GM19452 (cell line): ENCODE measurements around the gene STXBP1.

Experiments
- ATAC-seq: cut with Tn5 transposase; IDR thresholded peaks from one replicate; pipeline ENCODE4 v1.9.1; 2021; ENCODE audit not compliant: unreplicated experiment

Gene STXBP1

GRCh38 chr9:127689329-127690000 lies 77.4 kb downstream of the STXBP1 start:
- no peak for ATAC-seq

DNA sequence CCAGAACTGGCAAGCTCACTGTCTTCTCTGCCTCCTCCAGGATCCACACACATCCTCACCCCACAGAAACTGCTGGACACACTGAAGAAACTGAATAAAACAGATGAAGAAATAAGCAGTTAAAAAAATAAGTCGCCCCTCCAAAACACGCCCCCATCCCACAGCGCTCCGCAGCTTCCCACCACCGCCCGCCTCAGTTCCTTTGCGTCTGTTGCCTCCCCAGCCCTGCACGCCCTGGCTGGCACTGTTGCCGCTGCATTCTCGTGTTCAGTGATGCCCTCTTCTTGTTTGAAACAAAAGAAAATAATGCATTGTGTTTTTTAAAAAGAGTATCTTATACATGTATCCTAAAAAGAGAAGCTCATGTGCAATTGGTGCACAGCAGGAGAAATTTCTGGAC lies 78.7 kb downstream of the STXBP1 start:
- ATAC-seq: no peak

- no peak for ATAC-seq
Observed at GRCh38 chr9:127692071-127692470, 80.0 kb downstream of the STXBP1 start.

DNA sequence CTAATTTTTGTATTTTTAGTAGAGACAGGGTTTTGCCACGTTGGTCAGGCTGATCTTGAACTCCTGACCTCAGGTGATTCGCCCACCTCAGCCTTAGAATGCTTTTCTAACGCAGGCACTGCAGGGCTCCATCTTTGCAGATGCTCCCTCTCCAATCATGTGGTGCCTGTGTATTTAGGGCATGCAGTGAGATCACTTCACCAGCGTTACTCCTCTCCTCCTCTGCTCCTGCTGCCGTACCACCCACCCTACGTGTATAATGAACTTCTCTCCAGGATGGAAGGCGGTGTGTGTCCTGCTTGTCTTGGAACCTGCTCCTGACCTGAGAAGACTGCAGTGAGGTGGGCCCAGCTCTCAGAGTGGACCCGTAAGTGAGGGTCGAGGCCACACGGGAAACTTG lies 81.1 kb downstream of the STXBP1 start:
- ATAC-seq: no peak

DNA sequence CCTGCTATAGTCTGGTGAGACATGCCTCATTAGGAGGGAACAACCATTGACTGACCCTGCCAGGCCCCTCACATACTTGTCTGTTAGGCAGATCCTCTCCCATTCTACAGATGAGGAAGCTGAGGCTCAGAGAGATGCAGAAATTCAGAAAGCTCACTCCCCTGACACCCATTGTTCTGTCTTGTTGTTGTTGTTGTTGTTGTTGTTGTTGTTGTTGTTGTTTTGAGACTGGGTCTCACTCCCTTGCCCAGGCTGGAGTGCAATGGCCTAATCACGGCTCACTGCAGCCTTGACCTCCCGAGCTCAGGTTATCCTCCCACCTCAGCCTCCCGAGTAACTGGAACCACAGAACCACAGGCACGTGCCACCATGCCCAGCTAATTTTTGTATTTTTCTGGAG lies 81.6 kb downstream of the STXBP1 start:
- ATAC-seq: no peak

- no peak for ATAC-seq
Observed at GRCh38 chr9:127694890-127695720, 83.0 kb downstream of the STXBP1 start.

- ATAC-seq: no peak
Observed at GRCh38 chr9:127697575-127697974, 85.5 kb downstream of the STXBP1 start.

DNA sequence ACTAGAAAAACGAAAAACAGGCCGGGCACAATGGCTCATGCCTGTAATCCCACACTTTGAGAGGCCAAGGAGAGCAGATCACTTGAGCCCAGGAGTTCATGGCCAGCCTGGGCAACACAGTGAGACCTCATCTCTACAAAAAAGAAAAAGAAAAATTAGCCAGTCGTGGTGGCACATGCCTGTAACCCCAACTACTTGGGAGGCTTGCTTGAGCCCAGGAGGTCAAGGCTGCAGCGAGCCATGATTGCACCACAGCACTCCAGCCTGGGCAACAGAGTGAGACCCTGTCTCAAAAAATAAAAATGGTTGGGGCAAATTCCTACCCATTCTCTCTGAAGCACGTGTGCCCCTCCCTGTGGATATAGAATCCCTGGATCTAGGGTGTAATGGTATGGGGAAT lies 86.3 kb downstream of the STXBP1 start:
- ATAC-seq: no peak

DNA sequence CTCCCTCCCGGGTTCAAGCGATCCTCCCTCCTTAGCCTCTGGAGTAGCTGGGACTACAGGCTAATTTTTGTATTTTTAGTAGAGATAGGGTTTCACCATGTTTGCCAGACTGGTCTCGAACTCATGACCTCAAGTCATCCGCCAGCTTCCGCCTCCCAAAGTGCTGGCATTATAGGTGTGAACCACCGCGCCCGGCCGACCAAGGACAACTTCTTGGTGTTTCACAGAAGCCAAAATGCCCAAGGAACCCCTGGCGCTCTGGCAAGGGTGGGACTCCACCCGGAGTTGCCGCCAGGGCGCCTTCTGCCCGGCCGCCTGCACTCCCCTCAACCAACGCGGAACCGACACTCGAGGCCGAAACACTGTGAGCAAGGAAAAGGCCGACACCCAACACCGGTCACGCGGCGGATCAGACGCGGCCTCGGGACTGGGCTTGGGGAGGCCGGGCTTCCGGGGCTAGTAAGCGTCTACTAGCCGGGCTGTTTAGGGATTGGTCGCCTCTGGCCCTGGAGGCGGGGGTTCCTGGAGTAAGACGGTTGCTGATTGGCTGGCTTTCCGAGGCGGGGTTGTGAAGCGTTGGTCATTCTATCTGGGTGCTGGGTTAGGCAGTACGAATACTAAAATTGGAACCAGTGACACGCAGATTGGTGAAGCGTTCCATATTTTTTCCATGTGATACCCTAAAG lies 87.1 kb downstream of the STXBP1 start:
- peak; percentile 91 for ATAC-seq

DNA sequence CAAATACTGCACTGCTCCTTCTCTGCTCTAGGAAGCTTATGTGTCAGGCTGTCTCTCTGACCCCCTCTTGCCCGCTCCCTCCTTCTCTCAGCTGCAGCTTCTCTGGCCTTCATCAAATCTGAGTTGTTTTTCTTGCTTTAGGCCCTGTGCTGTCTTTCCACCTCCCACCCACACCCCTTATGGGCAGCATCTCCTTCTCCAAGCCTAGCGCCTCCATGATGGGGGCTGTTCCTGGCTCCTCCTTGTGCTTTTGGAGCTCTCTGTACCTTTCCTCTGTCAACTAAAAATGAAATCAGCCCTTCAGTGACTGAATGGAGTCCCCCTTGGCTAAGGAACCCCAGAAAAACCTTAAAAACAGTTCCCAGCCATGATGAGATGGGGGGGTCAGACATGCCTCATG lies 88.1 kb downstream of the STXBP1 start:
- no peak for ATAC-seq

DNA sequence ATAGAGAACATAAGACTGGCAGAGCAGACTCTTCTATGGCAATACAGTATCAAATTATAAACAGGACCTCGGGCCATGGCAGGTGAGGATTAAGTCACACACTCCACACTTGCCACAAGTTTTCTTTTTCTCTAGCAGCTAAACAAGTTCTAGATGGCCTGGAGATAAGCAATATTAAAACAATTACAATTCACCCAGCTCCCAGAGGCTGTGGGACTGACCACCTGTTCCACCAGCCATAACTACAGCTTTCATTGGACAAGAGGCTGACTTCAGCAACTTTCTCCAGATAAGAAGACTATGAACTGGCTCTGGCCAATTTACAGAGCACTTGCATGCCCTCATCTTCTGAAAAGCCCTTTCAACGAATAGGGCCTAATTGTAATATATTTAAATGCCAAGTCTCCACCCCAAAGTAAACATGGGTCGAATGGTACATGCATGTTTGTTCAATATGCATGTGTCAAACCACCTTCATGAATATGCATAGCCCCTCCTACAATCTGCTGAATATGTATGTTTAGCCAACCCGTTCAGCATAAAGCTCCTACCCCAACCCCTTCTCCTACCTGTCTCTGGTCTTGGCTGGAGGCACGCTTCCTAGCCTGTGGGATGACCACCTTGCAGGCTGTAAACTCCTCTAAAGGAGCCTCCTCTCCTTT lies 88.6 kb downstream of the STXBP1 start:
- no peak for ATAC-seq

DNA sequence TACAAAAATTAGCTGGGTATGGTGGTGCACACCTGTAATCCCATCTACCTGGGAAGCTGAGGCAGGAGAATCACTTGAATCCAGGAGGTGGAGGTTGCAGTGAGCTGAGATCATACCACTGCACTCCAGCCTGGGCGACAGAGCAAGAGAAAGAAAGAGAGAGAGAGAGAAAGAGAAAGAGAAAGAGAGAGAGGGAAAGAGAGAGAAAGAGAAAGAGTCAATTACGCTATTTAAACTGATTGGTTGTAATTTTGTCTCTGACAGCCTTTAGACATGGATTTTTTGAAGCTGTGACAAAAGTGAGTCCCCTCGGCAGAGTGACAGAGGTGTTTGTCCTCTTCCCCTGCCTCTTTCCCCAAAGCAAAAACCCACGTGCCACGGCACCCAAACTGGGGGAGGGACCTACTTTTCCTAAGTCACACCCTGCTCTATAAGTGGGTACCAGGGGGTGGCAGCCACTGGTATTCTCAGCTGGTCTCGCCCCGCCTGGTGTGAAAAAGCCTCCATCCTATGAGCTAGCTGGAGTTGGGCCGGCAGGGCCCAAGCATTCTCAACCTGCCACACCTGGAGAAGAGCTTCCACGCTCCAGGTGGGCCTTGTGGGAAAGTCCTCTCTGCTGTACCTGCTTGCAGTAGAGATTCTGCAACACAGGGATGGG lies 91.3 kb downstream of the STXBP1 start:
- no peak for ATAC-seq

GRCh38 chr9:127705577-127706379 lies 93.7 kb downstream of the STXBP1 start:
- ATAC-seq: no peak

DNA sequence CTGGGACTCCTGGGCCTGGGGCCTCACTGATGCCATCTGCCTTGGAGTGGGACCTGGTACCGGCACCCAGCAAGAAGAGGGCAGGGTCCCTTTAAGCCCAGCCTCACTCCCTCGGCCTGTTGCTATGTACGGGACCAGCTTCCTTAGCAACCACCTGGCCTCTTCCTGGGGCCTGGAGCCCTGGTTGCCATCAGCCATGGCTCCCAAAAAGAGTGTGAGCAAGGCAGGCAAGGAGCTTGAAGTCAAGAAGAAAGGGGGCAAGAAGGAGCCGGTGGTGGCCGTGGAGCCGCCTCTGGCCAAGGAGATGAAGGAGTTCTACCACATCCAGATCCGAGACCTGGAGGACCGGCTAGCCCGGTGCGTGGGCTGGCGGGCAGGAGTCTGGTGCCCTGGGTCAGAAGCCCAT lies 94.8 kb downstream of the STXBP1 start, which contains the start of gene CFAP157:
Gene CFAP157 (plus strand): TSS at position 153 of the 406 bp plus-strand sequence. CDS start 44 bp downstream, at position 197.
- no peak for ATAC-seq

DNA sequence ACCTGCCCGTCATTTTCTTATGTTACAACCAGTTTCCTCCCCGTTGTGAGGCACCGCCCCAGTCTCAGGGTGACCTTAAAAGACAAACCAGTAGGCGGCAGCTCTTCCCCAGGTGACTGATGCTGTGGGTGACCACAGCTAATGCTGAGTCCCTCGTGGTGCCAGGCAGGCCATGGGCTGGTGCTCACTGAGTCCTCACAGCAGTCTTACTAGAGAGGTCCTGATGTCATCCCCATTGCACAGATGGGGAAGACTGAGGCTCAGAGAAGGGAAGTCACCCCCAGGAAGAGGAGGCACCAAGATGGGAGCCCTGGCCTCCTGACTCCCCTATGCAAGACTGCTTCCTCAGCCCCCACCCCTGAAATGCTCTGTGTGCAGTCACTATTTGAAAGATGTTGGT lies 95.7 kb downstream of the STXBP1 start:
- ATAC-seq: no peak

DNA sequence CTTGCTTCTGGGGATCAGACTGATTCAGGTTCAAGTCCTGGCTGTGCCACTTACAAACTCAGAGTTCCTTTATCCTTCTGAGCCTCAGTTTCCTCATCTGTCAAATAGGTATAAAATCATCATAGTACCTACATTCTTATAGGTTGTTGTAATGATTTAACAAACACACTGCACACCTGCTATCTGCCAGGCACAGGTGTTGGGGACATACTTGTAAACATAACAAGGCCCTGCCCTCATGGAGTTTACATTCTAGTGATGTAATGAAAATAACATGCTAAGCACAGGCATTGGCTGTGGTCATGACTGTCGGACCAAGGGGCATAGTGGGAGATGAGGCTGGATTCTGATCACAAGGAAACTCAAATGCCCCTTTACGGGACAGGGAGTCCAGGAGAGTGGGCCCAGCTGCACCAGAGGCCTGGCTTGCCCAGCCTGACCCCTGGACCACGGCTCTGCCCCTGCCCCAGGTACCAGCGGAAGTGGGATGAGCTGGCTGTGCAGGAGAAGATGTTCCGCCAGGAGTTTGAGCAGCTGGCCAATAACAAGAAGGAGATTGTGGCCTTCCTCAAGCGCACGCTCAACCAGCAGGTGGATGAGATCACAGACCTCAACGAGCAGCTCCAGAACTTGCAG lies 97.0 kb downstream of the STXBP1 start:
- no peak for ATAC-seq

- no peak for ATAC-seq
Observed at GRCh38 chr9:127710204-127710783, 98.2 kb downstream of the STXBP1 start.

DNA sequence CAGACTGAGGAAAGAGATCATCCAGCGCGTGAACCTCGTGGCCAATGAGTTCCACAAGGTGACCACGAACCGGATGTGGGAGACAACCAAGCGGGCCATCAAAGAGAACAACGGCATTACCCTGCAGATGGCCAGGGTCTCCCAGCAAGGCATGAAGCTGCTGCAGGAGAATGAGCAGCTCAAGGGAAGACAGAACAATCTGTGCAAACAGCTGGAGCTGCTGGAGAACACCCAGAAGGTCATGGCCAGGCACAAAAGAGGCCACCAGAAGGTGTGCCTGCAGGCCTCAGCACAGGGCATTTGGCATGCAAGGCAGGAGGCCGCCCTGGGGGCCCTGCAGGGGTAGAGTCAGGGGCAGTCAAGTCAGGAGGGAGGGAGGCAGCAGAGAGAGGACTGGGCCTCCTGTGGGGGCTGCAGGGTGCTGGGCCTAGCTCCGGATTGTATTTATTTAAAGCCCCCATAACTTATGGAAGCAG lies 99.2 kb downstream of the STXBP1 start:
- ATAC-seq: no peak

GRCh38 chr9:127711831-127712274 lies 99.8 kb downstream of the STXBP1 start:
- no peak for ATAC-seq
